AG09319 (cell line): Measurements from ENCODE around the gene NAGA.

Source experiments
- DNase-seq: peaks from one replicate; pipeline ENCODE4 v3.0.0-alpha.2; 2010; ENCODE audit warnings: low read depth; ENCODE audit errors: extremely low read depth
- CTCF ChIP-seq: IDR thresholded peaks from 2 replicates; pipeline ENCODE4 v1.5.1; 2011; ENCODE audit warnings: low read depth, mild to moderate bottlenecking, inconsistent platforms, low read length, moderate library complexity

NAGA gene

GRCh38 chr22:42101199-42101598 lies 30.6 kb upstream of the NAGA start:
- TF ChIP-seq CTCF = no peak
- no peak for DNase-seq

GRCh38 chr22:42091455-42091782 lies 20.8 kb upstream of the NAGA start:
- TF ChIP-seq CTCF = no peak
- no peak for DNase-seq

- peak; percentile 97 for DNase-seq
- peak; percentile 93 for TF ChIP-seq CTCF
These were observed 20.2 kb upstream of the NAGA start, which contains the start of gene NDUFA6 for GRCh38 chr22:42090596-42091454. Gene NDUFA6, minus strand, starts transcription at chr22:42090772. Its CDS starts 28 bp downstream, at chr22:42090744.

GRCh38 chr22:42086051-42086450 lies 15.4 kb upstream of the NAGA start:
- TF ChIP-seq CTCF = no peak
- DNase-seq = no peak

- DNase-seq = no peak
- no peak for TF ChIP-seq CTCF
These were observed 14.3 kb upstream of the NAGA start for GRCh38 chr22:42084874-42085273.

GRCh38 chr22:42083119-42083518 lies 12.5 kb upstream of the NAGA start:
- TF ChIP-seq CTCF = no peak
- DNase-seq = no peak

- no peak for TF ChIP-seq CTCF
- DNase-seq = no peak
These were observed 9.7 kb upstream of the NAGA start for GRCh38 chr22:42080287-42080686.
